GM12892 (cell line): ENCODE measurements around the gene RNF213.

Source experiments
- POLR2A ChIP-seq: IDR thresholded peaks from 2 replicates; pipeline ENCODE4 v1.6.1; 2011; ENCODE audit warnings: low read depth, low read length, control low read depth
- POLR2AphosphoS5 ChIP-seq: IDR thresholded peaks from 2 replicates; pipeline ENCODE4 v1.6.1; 2011; ENCODE audit warnings: low read depth, low read length, control low read depth
- TAF1 ChIP-seq: IDR thresholded peaks from 2 replicates; pipeline ENCODE4 v1.6.1; 2011; ENCODE audit warnings: low read depth, mild to moderate bottlenecking, control low read depth, low read length, borderline replicate concordance

- TF ChIP-seq TAF1 (no peak), POLR2A (no peak), POLR2AphosphoS5 (no peak)
Observed at GRCh38 chr17:80408872-80409271, 148.2 kb downstream of the RNF213 start.
